EL (cell line): ENCODE measurements around the gene ZBTB47.

Source experiments
- DNase-seq: peaks from one replicate; pipeline ENCODE4 v3.0.0-alpha.2; 2016

Gene ZBTB47

GRCh38 chr3:42686832-42687650, 33.5 kb downstream of the ZBTB47 start:
- DNase-seq, result no peak

- no peak for DNase-seq
Measured at GRCh38 chr3:42688016-42688415, 34.5 kb downstream of the ZBTB47 start.

DNA sequence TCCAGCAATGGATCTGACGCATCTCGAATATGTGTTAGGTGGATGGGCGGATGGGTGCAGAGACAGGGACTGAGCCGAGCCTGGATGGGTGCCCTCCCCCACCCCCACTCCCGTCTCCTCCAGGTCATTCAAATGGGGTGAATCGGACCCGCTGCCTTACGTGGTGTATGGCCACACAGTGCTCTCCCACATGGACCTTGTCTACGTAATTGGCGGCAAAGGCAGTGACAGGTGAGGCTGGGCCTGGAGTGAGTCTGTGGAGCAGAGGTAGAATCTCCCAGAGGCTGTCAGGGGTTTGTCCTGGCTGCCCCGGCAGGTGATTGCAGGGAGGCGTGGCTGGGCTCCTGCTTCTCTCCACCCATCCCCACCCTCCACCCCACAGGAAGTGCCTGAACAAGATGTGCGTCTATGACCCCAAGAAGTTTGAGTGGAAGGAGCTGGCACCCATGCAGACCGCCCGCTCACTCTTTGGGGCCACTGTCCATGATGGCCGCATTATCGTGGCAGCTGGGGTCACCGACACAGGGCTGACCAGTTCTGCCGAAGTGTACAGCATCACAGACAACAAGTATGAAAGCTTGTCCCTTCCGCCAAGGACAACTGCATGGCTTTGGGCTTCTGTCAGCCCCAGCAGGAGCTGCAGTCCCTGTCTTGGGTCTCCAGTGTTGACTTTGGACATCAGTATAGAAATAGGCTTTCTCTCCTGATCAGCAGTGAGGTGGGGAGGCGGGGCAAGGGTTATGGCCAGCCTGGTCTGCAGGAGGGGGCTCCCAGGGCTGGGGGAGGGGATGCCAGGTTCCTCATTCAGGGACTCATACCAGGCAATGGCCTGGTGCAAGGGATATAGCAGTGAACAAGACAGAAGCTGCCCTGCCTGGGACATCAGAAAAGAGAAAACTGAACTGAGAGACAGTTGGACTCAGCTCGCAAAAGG, 35.3 kb downstream of the ZBTB47 start:
- no peak for DNase-seq

DNA sequence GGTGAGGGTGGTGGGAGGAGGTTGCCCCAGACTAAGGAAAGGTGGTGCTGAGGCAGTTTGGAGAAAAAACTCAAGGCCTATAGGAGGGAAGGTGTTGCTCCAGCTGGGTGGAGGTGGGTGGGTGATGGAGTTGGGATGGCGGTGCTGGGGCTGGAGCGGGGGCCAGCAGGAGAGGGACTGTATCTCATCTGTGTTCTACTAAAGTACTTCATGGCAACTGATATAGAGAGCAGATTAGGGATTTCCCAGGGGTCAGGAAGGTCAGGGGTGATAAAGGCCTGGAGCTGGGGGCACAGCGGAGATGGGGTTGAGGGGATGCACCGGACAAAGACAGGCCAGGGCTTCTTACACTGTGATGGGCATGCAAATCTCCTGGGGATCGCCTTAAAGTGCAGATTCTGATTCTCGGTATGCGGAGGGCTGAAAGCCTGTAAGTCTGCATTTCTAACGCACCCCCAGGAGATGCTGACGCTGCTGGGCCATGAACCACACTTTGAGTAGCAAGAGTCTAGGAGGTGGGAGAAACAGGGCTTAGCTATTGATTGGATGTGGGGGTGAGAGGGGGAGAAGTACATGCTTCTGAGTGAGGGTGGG, 36.0 kb downstream of the ZBTB47 start:
- no peak for DNase-seq

DNA sequence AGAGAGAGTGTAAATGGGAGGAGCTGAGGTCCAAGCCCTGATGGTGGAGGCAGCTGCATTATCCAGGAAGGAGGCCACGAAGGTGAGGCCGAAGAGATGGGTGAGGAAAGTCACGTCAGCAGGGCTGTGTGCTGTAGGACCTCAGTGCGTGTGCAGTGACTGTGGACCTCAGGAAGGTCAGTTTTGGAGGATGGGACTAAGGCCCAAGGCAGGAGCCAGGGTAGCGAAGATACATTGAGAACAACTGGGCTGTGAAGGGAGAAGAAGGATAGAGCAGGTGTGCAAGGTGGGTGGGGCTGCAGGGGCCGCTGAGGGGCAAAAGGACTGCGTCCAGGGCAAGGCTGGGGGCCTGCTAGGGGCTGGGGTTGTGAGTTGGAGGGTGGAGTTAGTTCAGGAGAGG, 36.7 kb downstream of the ZBTB47 start:
- no peak for DNase-seq

DNA sequence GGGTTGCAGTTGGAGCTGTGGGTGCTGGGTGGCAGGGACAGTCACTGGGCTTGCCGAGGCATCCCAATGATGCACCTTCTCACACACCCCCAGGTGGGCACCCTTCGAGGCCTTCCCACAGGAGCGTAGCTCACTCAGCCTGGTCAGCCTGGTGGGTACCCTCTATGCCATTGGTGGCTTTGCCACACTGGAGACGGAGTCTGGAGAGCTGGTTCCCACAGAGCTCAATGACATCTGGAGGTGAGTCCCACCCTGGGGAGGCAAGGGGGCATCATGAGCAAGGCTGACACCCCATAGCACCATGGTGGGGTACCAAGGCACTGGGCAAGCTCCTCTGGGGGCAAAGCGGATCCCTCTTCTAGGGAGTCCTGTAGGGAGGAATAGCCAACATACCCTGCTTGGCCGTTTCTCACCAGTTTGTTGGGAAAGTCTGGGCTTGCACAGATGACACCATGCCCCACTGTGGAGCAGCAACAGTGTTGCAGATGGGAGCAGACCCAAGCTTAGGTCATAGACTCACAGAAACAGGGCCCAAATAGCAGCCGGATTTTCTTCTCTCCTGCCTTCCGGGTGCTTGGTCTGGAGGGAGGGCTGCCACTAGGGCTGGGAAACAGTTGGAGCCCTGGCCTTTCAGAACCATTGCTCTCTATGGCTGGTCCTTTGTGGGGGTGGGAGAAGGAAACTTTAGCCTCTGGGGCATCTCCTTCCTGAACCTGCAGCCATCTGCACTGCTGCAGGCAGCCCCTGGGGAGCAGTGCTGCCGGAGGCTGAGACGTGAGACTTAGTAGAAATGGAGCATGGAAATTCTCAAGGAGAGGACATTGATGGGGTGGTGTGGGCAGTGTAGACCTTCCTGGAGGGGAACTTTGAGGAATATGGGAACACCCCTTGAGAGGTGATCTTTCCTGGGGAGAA, 37.5 kb downstream of the ZBTB47 start:
- DNase-seq, result no peak

DNA sequence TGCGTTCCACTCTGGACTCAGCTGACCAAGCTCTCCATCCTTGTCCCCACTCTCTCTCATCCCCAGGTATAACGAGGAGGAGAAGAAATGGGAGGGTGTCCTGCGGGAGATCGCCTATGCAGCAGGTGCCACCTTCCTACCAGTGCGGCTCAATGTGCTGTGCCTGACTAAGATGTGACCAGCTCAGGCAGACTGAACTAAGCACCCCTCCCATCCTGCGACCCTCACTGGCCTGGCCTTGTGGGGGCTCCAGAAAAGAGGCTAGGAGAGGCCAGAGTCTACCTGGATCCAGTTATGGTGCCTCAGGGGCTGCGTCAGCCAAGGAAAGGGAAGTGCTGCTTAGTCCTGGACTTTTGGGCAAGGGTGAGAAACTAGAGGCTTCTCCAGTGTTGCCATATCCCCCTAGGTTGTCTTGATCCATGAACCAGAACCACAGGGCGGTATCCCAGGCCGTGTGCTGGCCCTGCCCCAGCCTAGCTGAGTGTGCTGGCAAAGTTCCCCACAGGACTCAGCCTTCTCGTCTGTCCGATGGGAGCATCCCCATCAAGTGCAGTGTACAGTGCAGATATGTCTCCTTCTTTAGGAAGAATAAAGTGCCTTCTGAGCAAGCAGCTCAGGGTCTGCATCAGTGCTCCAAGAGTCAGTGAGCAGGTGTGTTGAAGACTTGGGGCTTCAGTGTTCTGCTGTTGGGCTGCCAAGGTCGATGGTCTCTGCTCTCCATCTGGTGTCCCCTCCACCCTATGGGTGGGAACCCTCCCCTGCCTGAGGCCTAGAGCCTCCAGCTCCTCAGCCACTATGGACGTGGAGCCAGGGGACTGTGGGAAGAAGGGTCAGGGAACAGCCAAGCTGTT, 38.5 kb downstream of the ZBTB47 start:
- DNase-seq, result no peak

GRCh38 chr3:42692667-42693529, 39.4 kb downstream of the ZBTB47 start:
- no peak for DNase-seq

- DNase-seq, result no peak
Measured at GRCh38 chr3:42693530-42693930, 40.0 kb downstream of the ZBTB47 start.

GRCh38 chr3:42694366-42694765, 40.9 kb downstream of the ZBTB47 start:
- DNase-seq, result no peak

DNA sequence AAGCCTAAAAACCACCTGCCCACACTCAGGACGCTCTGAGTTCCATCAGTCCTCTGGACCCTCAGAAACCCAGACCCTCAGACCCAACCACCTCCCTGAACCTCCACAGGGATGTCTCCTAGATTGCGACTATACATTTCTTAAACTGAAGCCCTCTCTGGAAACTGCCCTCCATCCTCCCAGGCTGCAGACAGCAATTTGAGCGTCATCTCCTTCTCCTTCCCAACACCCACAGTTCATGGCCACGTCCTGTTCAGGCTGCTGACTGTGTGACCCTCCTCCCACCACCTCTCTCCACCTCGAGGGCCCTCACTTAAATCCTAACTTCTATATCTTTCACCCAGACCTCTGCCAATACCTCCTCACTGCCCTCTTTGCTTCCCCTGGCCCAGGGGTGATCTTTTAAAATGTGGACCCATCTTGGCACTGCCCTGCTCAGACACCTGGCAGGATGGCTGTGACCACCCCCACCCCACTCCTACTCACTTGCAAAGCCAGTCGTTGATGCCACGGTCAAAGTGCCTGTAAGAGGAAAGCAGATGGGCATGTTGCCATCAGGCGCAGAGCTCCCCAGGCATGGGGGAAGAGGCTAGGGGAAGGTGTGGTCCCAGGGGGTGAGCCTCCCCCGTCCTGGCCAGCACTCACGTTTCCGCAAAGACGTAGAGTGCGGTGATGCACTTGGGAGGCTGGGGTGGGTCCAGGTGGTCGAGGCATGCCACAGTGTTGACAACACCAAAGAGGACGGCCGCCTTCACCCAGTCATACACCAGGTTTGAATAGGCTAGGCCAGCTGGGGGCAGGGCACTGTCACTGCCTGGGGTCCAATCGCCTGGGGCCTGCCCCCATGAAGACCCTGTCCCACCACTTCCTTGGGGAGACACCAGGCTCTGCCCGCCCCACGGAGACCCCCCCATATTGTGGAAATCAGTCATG, 43.1 kb downstream of the ZBTB47 start:
- no peak for DNase-seq

DNA sequence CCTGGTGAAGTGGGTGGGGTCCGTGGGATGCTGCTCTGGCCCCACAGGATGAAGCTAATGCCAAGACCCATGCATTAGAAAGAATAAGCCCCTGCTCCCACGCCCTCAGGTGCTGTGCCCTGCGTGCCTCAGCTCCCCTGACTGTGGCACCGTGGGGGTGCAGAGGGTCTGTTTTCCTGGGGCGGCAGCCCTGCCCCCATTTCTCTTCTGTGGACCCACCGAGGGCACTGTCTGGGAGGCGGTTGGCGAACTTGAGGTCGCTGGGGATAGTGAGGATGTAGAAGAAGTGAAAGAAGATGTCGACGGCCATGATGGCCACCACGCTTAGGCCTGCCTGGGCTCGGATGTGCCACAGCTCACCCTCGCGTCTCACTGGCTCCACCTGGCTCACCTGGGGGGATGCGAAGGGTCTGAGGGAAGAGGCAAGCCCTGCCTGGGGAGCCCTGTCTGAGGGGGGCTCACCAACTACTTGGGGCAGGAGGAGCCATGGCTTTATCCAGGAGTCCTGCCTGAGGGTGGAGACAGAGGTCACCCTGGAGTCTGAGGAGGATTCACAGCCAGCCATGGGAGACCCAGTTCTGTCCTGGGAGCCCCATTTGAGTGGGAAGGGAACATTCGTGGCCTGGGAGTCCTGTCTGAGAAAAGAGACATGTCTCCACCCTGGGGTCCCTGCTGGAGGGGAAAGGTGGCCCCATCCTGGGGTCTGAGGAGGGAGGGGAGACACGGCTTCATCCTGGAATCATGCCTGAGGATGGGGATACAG, 44.0 kb downstream of the ZBTB47 start:
- DNase-seq, result no peak

- no peak for DNase-seq
Measured at GRCh38 chr3:42698216-42698910, 44.9 kb downstream of the ZBTB47 start.

- no peak for DNase-seq
Measured at GRCh38 chr3:42698911-42699230, 45.4 kb downstream of the ZBTB47 start.

DNA sequence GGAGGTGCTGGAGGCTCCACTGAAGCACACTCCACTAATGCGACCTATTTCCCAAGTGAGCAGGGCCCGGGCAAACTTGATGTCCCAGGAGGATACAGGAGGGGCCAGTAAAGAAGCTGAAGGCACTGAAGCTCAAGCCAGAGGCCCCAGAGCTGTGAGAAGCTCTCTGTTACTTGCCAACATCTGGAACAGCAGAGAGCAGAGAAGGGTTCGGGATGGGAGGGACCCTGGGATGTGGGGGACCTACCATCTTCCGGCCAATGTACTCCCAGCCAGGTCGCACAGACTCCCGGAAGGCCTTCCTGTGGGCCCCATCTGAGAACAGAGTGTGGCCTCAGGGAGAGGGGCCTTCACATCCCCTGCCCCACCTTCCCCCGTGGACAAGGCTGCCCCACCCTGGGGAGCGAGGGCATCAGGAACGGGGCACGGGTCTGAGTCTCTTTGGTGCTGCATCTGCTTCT, 46.0 kb downstream of the ZBTB47 start:
- DNase-seq, result no peak

DNA sequence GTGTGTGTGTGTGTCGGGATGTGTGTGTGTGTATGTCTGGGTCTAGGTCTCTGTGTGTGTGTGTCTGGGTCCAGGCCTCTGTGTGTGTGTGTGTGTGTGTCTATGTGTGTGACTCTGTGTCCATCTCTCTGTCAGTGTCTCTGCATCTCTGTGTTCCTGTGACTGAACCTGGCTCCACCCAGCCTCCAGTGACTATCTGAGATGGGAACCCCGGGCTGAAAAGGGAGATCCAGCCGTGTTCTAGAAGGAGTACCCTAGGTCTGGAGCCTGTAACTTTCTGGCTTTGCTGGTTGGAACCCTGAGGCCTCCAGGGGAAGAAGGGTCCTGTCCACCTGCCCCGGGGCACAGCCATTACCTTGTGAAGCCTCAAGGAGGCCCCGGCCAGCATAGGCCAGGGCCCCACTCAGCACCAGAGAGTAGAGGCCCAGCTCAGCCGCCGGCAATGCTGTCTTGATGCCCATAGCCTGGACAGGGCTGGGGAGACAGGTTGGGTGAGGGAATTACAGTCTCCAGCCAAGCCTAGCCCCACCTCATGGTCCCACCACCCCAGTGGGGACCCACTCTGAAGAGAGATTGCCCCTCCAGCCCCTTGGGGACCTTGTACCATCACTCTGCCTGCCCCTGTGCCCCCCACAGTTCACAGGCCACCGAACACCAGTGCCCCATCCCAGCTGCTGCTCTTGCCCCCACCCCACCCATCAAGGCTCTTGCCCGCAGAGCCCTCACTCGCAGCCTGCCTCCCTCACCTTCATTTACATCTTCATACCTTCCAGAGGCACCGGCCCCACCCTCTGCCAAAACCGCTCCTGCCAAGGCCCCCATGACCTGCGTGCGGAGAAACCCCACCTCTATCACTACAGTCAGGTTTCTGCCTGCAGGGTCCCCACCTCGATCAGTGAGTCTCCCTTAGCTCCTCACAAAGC, 47.1 kb downstream of the ZBTB47 start:
- no peak for DNase-seq
